Measurements from ENCODE around the gene CTSE.

CTSE gene

DNA sequence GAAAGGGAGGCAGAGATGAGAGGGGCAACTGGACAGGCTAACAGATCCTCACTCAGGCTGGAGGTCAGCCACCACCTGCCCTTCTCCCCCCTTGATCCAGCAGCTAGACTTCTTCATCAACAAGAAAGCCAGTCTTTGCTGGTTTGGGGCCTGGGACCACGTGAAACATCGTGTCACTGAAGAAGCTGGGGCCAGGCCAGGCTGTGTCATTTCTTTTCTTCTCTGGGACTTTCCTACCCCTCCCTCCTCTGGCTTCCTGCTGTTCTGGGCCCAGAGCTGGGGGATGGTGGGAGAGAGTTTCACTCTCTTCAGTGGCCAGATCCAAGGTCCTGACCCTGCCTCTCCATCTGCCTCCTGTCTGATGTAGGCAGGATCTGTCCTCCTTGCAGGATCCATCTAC lies 62.3 kb downstream of the CTSE start:
- TF ChIP-seq, protein P1, sequence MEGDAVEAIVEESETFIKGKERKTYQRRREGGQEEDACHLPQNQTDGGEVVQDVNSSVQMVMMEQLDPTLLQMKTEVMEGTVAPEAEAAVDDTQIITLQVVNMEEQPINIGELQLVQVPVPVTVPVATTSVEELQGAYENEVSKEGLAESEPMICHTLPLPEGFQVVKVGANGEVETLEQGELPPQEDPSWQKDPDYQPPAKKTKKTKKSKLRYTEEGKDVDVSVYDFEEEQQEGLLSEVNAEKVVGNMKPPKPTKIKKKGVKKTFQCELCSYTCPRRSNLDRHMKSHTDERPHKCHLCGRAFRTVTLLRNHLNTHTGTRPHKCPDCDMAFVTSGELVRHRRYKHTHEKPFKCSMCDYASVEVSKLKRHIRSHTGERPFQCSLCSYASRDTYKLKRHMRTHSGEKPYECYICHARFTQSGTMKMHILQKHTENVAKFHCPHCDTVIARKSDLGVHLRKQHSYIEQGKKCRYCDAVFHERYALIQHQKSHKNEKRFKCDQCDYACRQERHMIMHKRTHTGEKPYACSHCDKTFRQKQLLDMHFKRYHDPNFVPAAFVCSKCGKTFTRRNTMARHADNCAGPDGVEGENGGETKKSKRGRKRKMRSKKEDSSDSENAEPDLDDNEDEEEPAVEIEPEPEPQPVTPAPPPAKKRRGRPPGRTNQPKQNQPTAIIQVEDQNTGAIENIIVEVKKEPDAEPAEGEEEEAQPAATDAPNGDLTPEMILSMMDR (conservative IDR thresholded peaks at IDR 0.05): no peak
- H3K27ac ChIP-seq: no peak overlapping the region

DNA sequence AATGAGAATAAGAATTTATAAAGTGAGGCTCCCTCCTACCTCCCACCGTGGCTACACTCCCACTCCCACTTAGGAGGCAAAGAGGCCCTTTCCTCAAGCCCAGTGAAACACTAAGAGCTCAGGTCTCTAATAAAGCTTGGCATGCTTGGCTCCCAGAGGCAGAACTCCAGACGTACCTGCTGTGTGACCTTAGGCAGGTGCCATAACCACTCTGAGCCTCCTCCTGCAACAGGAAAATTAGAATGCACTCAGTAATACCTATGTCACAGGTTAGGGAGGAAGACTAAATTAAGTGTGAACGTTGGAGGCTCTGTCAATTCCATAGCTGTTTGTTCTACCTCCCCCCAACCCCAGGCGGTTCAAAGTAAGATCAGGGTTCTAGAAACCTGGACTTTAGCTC lies 63.9 kb downstream of the CTSE start:
- H3K27ac ChIP-seq: no peak overlapping the region

More for the DNA sequence above, 63.9 kb downstream of the CTSE start:
- TF ChIP-seq, protein P1 (conservative IDR thresholded peaks at IDR 0.05): no peak

Measured in VCaP (cell line).